Sciatic nerve (tissue), 2 donors: ENCODE measurements around the gene CDC20B. TPM values are rescaled to one million over a fixed set of nuclear protein-coding genes. Genes with fewer than 3 reads are reported as not detected.
"Not testable (repeated sequence)": the region's sequence is repeated elsewhere in the genome, so short reads cannot be mapped to it uniquely, and the experiment has no call there.

ENCODE experiments used
- ATAC-seq: fragments of 200-7000 bp; cut with Tn5 transposase; one replicate; pipeline ENCODE4 v1.9.1; 2020; ENCODE audit warnings: mild to moderate bottlenecking, moderate library complexity
- DNase-seq: peaks from one replicate; pipeline ENCODE4 v3.0.0-alpha.2; 2020; ENCODE audit warnings: low spot score
- intact Hi-C: fragments of 100-400 bp; cut with DNase I; formaldehyde crosslinking; loops from one replicate; pipeline ENCODE4 v1.14.2; 2022
- total RNA-seq: library from RNA; stranded (reverse); fragmentation: NEBNext Ultra II Directional; extraction: Animal tissue kit (Norgen Biotek cat#: 25700); gene quantifications from one replicate; pipeline ENCODE4 v1.2.1, GENCODE V29; 2021
- donor health status: DM: no; HTN: no; CAD: no.
- donor health status: DM: no; HTN: no; CAD: no.

CDC20B gene
- total RNA-seq, 1 donor from 2014 or later: not detected

GRCh38 chr5:55123365-55123764, 49.6 kb downstream of the CDC20B start:
- ATAC-seq: no peak
- no peak for DNase-seq
- intact Hi-C loops: no loop called here

- no peak for ATAC-seq
- intact Hi-C loops: no loop called here
- DNase-seq: no peak
Measured at GRCh38 chr5:55114061-55114460, 58.9 kb downstream of the CDC20B start.

- DNase-seq (no peak), ATAC-seq (no peak)
- intact Hi-C loops: no loop called here
Measured at GRCh38 chr5:55113327-55113726, 59.6 kb downstream of the CDC20B start.

GRCh38 chr5:55110217-55110616, 62.8 kb downstream of the CDC20B start:
- DNase-seq (no peak), ATAC-seq (no peak)
- intact Hi-C loops: no loop called here

- ATAC-seq (no peak), DNase-seq (no peak)
- intact Hi-C loops: no loop called here
Measured at GRCh38 chr5:55108661-55109060, 64.3 kb downstream of the CDC20B start.

GRCh38 chr5:55105976-55106375, 67.0 kb downstream of the CDC20B start:
- DNase-seq, ATAC-seq, intact Hi-C loops: not testable (repeated sequence)

GRCh38 chr5:55104946-55105701, 67.9 kb downstream of the CDC20B start:
- DNase-seq (no peak), ATAC-seq (no peak)
- intact Hi-C loops: no loop called here

- DNase-seq: no peak
- no peak for ATAC-seq
- intact Hi-C loops: no loop called here
Measured at GRCh38 chr5:55104036-55104772, 68.8 kb downstream of the CDC20B start.

GRCh38 chr5:55102348-55102747, 70.6 kb downstream of the CDC20B start, which contains the start of gene GZMA:
GZMA (plus strand) TSS chr5:55102646; CDS start chr5:55102683, 37 bp downstream.
- intact Hi-C loops: no loop called here

GRCh38 chr5:55101556-55102276, 71.3 kb downstream of the CDC20B start:
- ATAC-seq (no peak), DNase-seq (no peak)
- intact Hi-C loops: no loop called here

More at GRCh38 chr5:55102348-55102747, 70.6 kb downstream of the CDC20B start, which contains the start of gene GZMA:
- no peak for DNase-seq
- no peak for ATAC-seq

- ATAC-seq, intact Hi-C loops, DNase-seq: not testable (repeated sequence)
Measured at GRCh38 chr5:55101148-55101547, 71.8 kb downstream of the CDC20B start.

- no peak for ATAC-seq
- no peak for DNase-seq
- intact Hi-C loops: no loop called here
Measured at GRCh38 chr5:55096861-55097260, 76.1 kb downstream of the CDC20B start.

- DNase-seq: no peak
- intact Hi-C loops: no loop called here
- ATAC-seq: no peak
Measured at GRCh38 chr5:55096182-55096581, 76.8 kb downstream of the CDC20B start.

- intact Hi-C loops, ATAC-seq, DNase-seq: not testable (repeated sequence)
Measured at GRCh38 chr5:55091011-55091410, 82.0 kb downstream of the CDC20B start.

GRCh38 chr5:55089301-55089700, 83.7 kb downstream of the CDC20B start:
- DNase-seq, ATAC-seq, intact Hi-C loops: not testable (repeated sequence)

- intact Hi-C loops: no loop called here
- ATAC-seq: no peak
- DNase-seq: no peak
Measured at GRCh38 chr5:55081541-55081940, 91.4 kb downstream of the CDC20B start.

- no peak for ATAC-seq
- intact Hi-C loops: no loop called here
- no peak for DNase-seq
Measured at GRCh38 chr5:55073211-55073610, 99.8 kb downstream of the CDC20B start.

- DNase-seq: no peak
- intact Hi-C loops: no loop called here
- no peak for ATAC-seq
Measured at GRCh38 chr5:55072666-55073065, 100.3 kb downstream of the CDC20B start.

- intact Hi-C loops: no loop called here
- DNase-seq: no peak
- ATAC-seq: no peak
Measured at GRCh38 chr5:55071413-55071812, 101.6 kb downstream of the CDC20B start.

- ATAC-seq (no peak), DNase-seq (no peak)
- intact Hi-C loops: no loop called here
Measured at GRCh38 chr5:55070968-55071367, 102.0 kb downstream of the CDC20B start.
